HG02623 (cell line): Measurements from ENCODE around the gene ANTKMT.
"Not testable (repeated sequence)": the region's sequence is repeated elsewhere in the genome, so short reads cannot be mapped to it uniquely, and the experiment has no call there.

Experiments
- ATAC-seq: cut with Tn5 transposase; IDR thresholded peaks from one replicate; pipeline ENCODE4 v1.9.1; 2021; ENCODE audit warnings: moderate library complexity; ENCODE audit not compliant: unreplicated experiment

ANTKMT gene

GRCh38 chr16:680967-681745, 39.8 kb upstream of the ANTKMT start:
- no peak for ATAC-seq

- ATAC-seq, result no peak
Observed at GRCh38 chr16:681746-682427, 39.1 kb upstream of the ANTKMT start.

- ATAC-seq, result no peak
Observed at GRCh38 chr16:682493-683395, 38.2 kb upstream of the ANTKMT start.

- no peak for ATAC-seq
Observed at GRCh38 chr16:683396-684070, 37.4 kb upstream of the ANTKMT start.

GRCh38 chr16:684071-684794, 36.7 kb upstream of the ANTKMT start, which contains the start of gene JMJD8:
Gene JMJD8 (minus strand): TSS chr16:684334. CDS start chr16:684319, 15 bp downstream.
- peak; percentile 64 for ATAC-seq

DNA sequence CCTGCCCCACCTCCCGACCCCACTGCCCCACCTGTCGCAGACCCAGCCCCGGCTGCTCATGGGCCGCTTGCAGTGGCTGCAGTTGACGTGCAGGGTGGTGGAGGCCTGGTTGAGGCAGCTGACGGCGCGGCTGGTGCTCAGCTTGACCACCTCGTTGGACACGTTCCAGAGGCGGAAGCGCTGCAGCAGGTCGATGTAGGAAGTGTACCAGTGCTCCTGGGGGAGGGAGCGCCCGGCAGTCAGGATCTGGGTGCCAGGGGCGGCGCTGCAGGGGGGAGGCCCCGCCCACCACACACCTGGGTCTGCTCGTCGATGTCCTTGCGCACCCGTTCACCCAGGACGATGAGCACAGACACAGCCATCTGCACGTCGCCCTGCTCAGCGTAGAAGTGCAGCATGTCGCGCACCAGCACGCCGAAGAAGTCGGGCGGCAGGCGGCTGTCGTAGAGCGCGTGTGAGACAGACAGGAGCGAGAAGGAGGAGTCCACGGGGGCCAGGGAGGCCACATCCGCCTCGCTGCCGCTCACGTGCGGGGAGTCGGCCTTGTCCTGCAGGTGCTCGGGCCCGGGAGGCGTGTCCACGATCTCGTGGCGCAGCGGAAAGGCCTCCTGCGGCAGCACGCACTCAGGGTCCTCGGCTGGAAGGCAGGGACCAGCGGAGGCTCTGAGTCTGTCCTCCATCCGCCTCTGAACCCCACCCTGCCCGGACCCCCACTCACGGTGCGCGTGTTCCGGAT, 35.8 kb upstream of the ANTKMT start:
- ATAC-seq, result no peak

DNA sequence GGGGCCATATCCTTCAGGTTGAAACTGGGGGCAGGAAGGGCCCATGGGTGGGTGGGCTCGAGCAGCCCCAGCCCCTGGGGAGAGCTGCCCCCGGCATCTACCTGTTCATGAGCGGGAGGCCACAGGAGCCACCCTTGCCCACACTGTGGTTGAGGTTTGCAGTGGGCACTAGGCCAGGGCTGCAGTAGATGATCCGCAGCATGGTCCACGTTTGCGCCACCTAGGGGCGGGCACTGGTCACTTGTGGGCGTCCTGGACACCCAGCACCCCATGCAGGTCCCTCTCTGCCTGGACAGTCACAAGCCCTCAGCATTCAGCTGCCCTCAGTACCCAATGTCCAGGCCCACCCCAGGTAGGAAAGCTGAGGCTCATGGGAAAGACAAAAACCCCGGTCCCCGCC, 35.0 kb upstream of the ANTKMT start:
- no peak for ATAC-seq

GRCh38 chr16:686459-687260, 34.3 kb upstream of the ANTKMT start:
- no peak for ATAC-seq

DNA sequence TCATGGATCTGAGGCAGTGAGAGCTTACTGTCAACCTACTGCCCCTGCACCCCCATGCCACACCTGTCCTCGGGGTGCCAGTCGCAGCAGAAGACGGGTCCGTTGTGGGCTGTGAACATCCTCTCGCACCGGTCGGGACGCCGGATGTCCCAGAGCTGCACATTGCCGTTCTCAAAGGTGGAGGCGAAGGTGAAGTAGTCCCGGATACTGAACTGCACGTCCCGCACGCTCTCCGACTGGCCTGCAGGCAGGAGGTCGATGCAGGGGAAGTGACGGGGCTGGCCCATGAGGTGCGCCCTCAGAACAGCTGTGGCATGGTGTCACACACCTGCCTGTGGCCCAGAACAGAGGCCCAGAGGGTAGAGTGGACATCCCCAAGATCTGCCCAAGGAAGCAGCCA, 33.4 kb upstream of the ANTKMT start:
- no peak for ATAC-seq

DNA sequence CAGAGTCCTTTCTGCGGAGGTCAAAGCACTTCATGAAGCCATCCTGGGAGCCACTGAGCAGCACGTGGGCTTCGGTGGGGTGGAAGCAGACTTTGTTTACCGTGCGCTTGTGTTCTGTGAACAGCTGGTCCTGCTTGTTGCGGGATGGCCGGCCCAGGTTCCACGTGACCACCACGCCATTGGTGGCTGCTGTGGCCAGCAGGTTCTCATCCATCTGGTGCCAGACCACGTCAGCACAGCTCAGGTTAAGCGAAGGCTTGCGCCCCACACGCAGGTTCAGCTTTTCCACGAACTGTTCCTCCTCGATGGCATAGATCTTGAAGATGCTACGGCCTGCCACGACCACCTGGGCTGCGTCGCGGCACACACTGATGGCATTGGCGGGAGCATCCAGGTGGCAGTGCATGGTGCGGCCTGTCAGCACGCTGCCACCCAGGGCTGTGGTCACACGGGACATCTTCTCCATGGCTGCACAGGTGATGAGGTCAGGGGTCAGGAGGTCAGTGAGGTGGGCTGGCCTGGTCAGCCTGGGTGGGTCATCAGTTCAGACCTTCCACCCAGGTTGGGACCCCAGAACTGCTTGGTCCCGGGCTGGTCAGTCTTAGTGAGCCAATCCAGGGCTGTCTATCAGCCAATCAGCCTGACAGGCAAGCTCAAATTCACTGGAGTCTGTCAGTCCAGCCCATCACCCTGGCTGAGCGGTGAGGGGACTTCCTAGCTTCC, 31.6 kb upstream of the ANTKMT start:
- ATAC-seq, result no peak

DNA sequence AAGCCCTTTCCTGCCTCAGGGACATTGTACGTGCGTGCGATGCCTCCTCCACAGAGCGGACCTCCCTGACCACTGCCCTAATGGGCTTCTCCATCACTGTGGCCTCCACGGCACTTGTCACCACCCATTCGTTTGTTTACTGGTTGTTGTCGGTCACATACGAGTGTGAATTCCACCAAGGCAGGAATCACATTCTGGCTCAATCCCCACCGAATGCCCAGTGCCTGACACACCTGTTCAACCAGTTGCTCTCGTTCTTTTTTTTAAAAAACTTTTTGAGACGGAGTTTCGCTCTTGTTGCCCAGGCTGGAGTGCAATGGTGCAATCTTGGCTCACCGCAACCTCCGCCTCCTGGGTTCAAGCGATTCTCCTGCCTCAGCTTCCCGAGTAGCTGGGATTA, 29.7 kb upstream of the ANTKMT start:
- not testable (repeated sequence) for ATAC-seq

- no peak for ATAC-seq
Observed at GRCh38 chr16:692356-693108, 28.4 kb upstream of the ANTKMT start.

GRCh38 chr16:693364-693763, 27.6 kb upstream of the ANTKMT start:
- ATAC-seq, result no peak

DNA sequence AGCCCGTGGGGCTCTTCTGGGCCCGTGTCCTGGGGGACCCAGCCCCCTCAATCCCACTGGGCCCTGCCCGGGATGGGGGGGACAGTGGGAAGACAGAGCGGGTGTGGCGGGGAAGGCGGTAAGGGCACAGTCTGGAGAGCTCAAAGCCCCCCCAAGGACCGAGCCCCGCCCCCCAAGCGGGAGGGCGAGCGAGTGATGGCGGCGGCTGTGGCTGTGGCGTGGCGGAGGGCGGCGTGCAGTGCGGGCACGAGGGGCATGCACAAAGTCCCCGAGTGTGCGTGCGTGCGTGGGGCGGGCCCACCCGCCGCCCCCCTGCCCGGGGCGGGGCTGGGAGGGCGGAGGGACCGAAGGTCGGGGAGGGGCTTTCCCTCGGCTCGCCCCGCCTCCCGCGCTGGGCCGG, 27.2 kb upstream of the ANTKMT start:
- no peak for ATAC-seq

DNA sequence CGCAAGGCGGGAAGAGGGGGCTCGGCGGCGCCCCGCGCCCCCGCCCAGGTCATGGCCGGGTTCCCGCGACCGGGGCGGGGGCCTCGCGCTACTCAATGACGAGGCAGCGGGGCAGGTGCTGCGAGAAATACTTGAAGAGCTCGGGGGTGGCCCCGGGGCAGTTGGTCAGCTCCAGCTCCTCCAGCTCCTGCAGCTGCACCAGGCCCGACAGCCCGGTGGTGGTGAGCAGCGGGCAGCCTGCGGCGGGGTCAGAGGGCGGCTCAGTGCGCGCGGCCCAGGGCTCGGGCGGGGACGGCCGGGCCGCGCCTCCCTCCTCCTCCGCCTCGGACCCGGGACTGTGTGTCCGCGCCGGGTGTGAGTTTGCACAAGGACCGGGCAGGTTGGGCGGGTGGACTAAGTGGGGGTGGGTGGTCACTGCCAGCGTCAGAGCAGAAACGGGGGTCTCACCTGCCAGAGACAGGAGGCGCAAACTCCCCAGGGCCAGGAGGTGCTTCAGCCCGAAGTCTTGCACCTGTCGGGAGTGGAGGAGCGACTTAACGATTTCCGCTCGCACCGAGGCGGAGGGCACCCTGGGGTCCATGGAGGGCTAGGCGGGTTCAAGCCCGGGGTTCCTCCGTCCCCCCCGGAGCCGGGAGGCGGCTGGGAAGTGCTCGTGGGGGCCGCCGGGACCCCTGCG, 26.6 kb upstream of the ANTKMT start:
- no peak for ATAC-seq

- ATAC-seq, result no peak
Observed at GRCh38 chr16:694863-695354, 26.0 kb upstream of the ANTKMT start.
